ENCODE measurements around the gene M1AP.
A peak's percentile ranks its signal among the peaks of the same experiment; 100 is the strongest.

Gene M1AP

GRCh38 chr2:74597410-74597809 lies 50.7 kb downstream of the M1AP start:
- DNase-seq (ENCODE audit: low spot score), result no peak

- DNase-seq (ENCODE audit: low spot score), result no peak
Observed at GRCh38 chr2:74596584-74596983, 51.5 kb downstream of the M1AP start.

GRCh38 chr2:74593826-74594772 lies 54.0 kb downstream of the M1AP start:
- no peak for DNase-seq (ENCODE audit: low spot score)

- no peak for DNase-seq (ENCODE audit: low spot score)
Observed at GRCh38 chr2:74588664-74589063, 59.5 kb downstream of the M1AP start.

GRCh38 chr2:74587664-74588277 lies 60.4 kb downstream of the M1AP start:
- DNase-seq (ENCODE audit: low spot score), result peak; percentile 56

- DNase-seq (ENCODE audit: low spot score), result no peak
Observed at GRCh38 chr2:74585406-74586185, 62.5 kb downstream of the M1AP start.

GRCh38 chr2:74584088-74584645 lies 64.0 kb downstream of the M1AP start:
- no peak for DNase-seq (ENCODE audit: low spot score)

- DNase-seq (ENCODE audit: low spot score), result no peak
Observed at GRCh38 chr2:74583504-74583903, 64.6 kb downstream of the M1AP start.

GRCh38 chr2:74582184-74582583 lies 65.9 kb downstream of the M1AP start:
- DNase-seq (ENCODE audit: low spot score), result no peak

GRCh38 chr2:74581463-74581862 lies 66.7 kb downstream of the M1AP start:
- DNase-seq (ENCODE audit: low spot score), result no peak

- no peak for DNase-seq (ENCODE audit: low spot score)
Observed at GRCh38 chr2:74578408-74578807, 69.7 kb downstream of the M1AP start.

- DNase-seq (ENCODE audit: low spot score), result no peak
Observed at GRCh38 chr2:74577448-74577847, 70.7 kb downstream of the M1AP start.

GRCh38 chr2:74576863-74577229 lies 71.3 kb downstream of the M1AP start:
- no peak for DNase-seq (ENCODE audit: low spot score)

GRCh38 chr2:74576211-74576862 lies 71.8 kb downstream of the M1AP start:
- no peak for DNase-seq (ENCODE audit: low spot score)

GRCh38 chr2:74575320-74575719 lies 72.8 kb downstream of the M1AP start:
- DNase-seq (ENCODE audit: low spot score), result no peak

GRCh38 chr2:74573747-74574562 lies 74.2 kb downstream of the M1AP start:
- no peak for DNase-seq (ENCODE audit: low spot score)

- DNase-seq (ENCODE audit: low spot score), result no peak
Observed at GRCh38 chr2:74572178-74572925, 75.8 kb downstream of the M1AP start.

- no peak for DNase-seq (ENCODE audit: low spot score)
Observed at GRCh38 chr2:74571058-74571457, 77.1 kb downstream of the M1AP start.

GRCh38 chr2:74569686-74570085 lies 78.4 kb downstream of the M1AP start:
- DNase-seq (ENCODE audit: low spot score), result no peak

GRCh38 chr2:74567881-74568280 lies 80.2 kb downstream of the M1AP start:
- DNase-seq (ENCODE audit: low spot score), result no peak
